Panc1 (cell line): ENCODE measurements around the gene MTMR12. TPM values are rescaled to one million over a fixed set of nuclear protein-coding genes. Genes with fewer than 3 reads are reported as not detected.

Experiments
- ATAC-seq: fragments of 200-7000 bp; cut with Tn5 transposase; 2 replicates; pipeline ENCODE4 v1.9.1; 2020; ENCODE audit warnings: mild to moderate bottlenecking, moderate library complexity
- BruUV-seq: library from RNA; stranded (reverse); fragments of 400-500 nt; replicated peaks from 2 replicates; lab custom pipeline; 2021; lab: Mats Ljungman, UMichigan
- CTCF ChIA-PET: fragments of 300-600 bp; sonication (Branson Sonifier 250); formaldehyde crosslinking; loops from one replicate; lab custom pipeline; 2022; ENCODE audit warnings: antibody characterized with exemption; lab: Charles Lee
- POLR2A ChIA-PET: fragments of 300-600 bp; sonication (Branson Sonifier 250); formaldehyde crosslinking; loops from one replicate; lab custom pipeline; 2022; ENCODE audit warnings: antibody characterized with exemption; lab: Charles Lee
- DNase-seq: peaks from one replicate; pipeline ENCODE4 v3.0.0-alpha.2; 2010; ENCODE audit warnings: low read depth, low spot score
- H3K27ac ChIP-seq: 2 replicates; pipeline ENCODE4 v1.5.1; 2011; ENCODE audit warnings: mild to moderate bottlenecking, low read length, inconsistent platforms
- H3K27me3 ChIP-seq: fragments of 200-500 bp; sonication (Bioruptor generic); 2 replicates; pipeline ENCODE4 v1.6.0; 2014; ENCODE audit warnings: low read length, inconsistent platforms; ENCODE audit not compliant: control insufficient read depth, insufficient read depth
- H3K36me3 ChIP-seq: fragments of 200-500 bp; sonication (Bioruptor generic); 2 replicates; pipeline ENCODE4 v1.5.1; 2014; ENCODE audit warnings: inconsistent platforms, mild to moderate bottlenecking, low read length, moderate library complexity; ENCODE audit not compliant: control insufficient read depth, insufficient read depth
- H3K4me1 ChIP-seq: 2 replicates; pipeline ENCODE4 v1.5.1; 2011; ENCODE audit warnings: inconsistent platforms, mild to moderate bottlenecking, low read length, moderate library complexity; ENCODE audit not compliant: control insufficient read depth, insufficient read depth
- H3K4me3 ChIP-seq, 2 experiments: 2 replicates each; pipeline ENCODE4 v1.5.1; 2011 to 2012; ENCODE audit warnings: low read depth in 2 of 2, low read length in 2 of 2, mild to moderate bottlenecking in 2 of 2, inconsistent platforms in 1 of 2, moderate library complexity in 1 of 2
- H3K9me3 ChIP-seq: fragments of 200-500 bp; sonication (Bioruptor generic); 2 replicates; pipeline ENCODE4 v1.5.1; 2014; ENCODE audit warnings: low read depth, mild to moderate bottlenecking, inconsistent platforms, low read length, moderate library complexity; ENCODE audit not compliant: control insufficient read depth, insufficient read depth
- CTCF ChIP-seq: fragments of 450-650 bp; IDR thresholded peaks from 2 replicates; pipeline ENCODE4 v1.5.1; 2017; ENCODE audit warnings: mild to moderate bottlenecking
- POLR2AphosphoS5 ChIP-seq: IDR thresholded peaks from 2 replicates; pipeline ENCODE4 v1.6.1; 2012; ENCODE audit warnings: mild to moderate bottlenecking, low read depth, low read length, moderate library complexity
- REST ChIP-seq, 2 experiments: IDR thresholded peaks; 2 replicates each; pipeline ENCODE4 v1.6.1; 2011 to 2012; ENCODE audit warnings: low read depth in 2 of 2, control low read depth in 1 of 2, low read length in 1 of 2, mild to moderate bottlenecking in 1 of 2, moderate library complexity in 1 of 2; ENCODE audit not compliant: insufficient read depth in 1 of 2
- SIN3A ChIP-seq: IDR thresholded peaks from 2 replicates; pipeline ENCODE4 v1.6.1; 2012; ENCODE audit warnings: low read depth, mild to moderate bottlenecking, low read length, moderate library complexity, borderline replicate concordance; ENCODE audit not compliant: insufficient read depth
- TCF7L2 ChIP-seq: IDR thresholded peaks from 2 replicates; pipeline ENCODE4 v1.6.1; 2011; ENCODE audit warnings: mild to moderate bottlenecking, low read depth, low read length, inconsistent platforms
- in situ Hi-C: cut with HindIII; loops from 2 replicates; pipeline ENCODE4 v1.10.0; 2016; ENCODE audit warnings: low sequenced_read_pairs, low pct_unique_long_range_greater_than_20kb
- intact Hi-C: fragments of 100-400 bp; cut with micrococcal nuclease; formaldehyde crosslinking; loops from one replicate; pipeline ENCODE4 v1.10.0; 2022; ENCODE audit not compliant: unreplicated experiment
- total RNA-seq: library from RNA; stranded (reverse); gene quantifications from one replicate; pipeline ENCODE4 v1.2.1, GENCODE V29; 2021; ENCODE audit not compliant: unreplicated experiment

Gene MTMR12
- total RNA-seq, 1 experiment from 2014 or later: 42.4 TPM

DNA sequence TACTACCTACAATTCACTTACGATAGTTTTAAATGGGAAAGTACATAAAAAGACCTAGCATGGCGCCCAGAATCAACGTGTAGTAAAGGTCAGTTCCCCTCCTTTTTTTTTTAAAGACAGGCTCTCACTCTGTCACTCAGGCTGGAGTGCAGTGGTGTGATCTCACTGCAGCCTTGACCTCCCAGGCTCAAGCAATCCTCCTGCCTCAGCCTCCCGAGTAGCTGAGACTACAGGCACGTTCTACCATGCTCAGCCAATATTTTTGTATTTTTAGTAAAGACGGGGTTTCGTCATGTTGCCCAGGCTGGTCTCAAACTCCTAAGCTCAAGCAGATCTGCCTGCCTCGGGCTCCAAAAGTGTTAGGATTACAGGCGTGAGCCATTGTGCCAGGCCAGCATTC is 40.7 kb upstream of the MTMR12 start:
- Histone ChIP-seq H3K4me1 (no peaks in the 10 kb centered on the region), H3K27me3 (no peaks in the 10 kb centered on the region), H3K4me3 (no peak overlapping the region), H3K36me3 (peaks cover 12% of the 10 kb centered on the region; the same call in 1 of the 2 replicates), H3K27ac (no peak overlapping the region), H3K9me3 (no peaks in the 10 kb centered on the region)
- in situ Hi-C loops (no loop called here), intact Hi-C loops (no loop called here)
- ChIA-PET POLR2A (no interaction called here), CTCF (no interaction called here)
- TF ChIP-seq SIN3A (no peak), TCF7L2 (no peak), CTCF (no peak), POLR2AphosphoS5 (no peak), REST (IDR thresholded peaks at IDR 0.05; ENCODE audit: insufficient read depth in 1 of 2, low read depth in 2 of 2, low read length in 1 of 2) (no peak)
- DNase-seq (no peak), ATAC-seq (no peak)
- no TSS peak for BruUV-seq

DNA sequence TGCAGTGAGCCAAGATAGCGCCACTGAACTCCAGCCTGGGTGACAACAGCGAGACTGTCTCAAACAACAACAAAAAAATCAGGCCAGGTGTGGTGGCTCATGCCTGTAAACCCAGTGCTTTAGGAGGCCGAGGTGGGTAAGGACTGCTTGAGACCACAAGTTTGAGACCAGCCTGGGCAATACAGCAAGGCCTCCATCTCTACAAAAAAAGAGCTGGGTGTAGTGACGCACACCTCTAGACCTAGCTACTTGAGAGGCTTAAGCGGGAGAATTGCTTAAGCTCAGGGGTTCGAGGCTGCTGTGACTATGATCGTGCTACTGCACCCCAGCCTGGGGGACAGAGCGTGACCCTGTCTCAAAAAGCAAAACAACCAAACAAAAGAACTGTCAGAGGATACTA is 39.9 kb upstream of the MTMR12 start:
- Histone ChIP-seq H3K4me3 (no peak overlapping the region), H3K27me3 (no peaks in the 10 kb centered on the region), H3K27ac (no peak overlapping the region), H3K36me3 (peaks cover 10% of the 10 kb centered on the region; the same call in 1 of the 2 replicates), H3K4me1 (no peaks in the 10 kb centered on the region), H3K9me3 (no peaks in the 10 kb centered on the region)
- ATAC-seq: no peak
- TF ChIP-seq REST (IDR thresholded peaks at IDR 0.05; ENCODE audit: insufficient read depth in 1 of 2, low read depth in 2 of 2, low read length in 1 of 2) (no peak), SIN3A (no peak), CTCF (no peak), POLR2AphosphoS5 (no peak), TCF7L2 (no peak)
- CTCF ChIA-PET: no interaction called here
- in situ Hi-C loops: no loop called here
- POLR2A ChIA-PET: no interaction called here
- no peak for DNase-seq
- BruUV-seq: no TSS peak
- intact Hi-C loops: no loop called here
